ENCODE measurements around the gene GGCT.

DNA sequence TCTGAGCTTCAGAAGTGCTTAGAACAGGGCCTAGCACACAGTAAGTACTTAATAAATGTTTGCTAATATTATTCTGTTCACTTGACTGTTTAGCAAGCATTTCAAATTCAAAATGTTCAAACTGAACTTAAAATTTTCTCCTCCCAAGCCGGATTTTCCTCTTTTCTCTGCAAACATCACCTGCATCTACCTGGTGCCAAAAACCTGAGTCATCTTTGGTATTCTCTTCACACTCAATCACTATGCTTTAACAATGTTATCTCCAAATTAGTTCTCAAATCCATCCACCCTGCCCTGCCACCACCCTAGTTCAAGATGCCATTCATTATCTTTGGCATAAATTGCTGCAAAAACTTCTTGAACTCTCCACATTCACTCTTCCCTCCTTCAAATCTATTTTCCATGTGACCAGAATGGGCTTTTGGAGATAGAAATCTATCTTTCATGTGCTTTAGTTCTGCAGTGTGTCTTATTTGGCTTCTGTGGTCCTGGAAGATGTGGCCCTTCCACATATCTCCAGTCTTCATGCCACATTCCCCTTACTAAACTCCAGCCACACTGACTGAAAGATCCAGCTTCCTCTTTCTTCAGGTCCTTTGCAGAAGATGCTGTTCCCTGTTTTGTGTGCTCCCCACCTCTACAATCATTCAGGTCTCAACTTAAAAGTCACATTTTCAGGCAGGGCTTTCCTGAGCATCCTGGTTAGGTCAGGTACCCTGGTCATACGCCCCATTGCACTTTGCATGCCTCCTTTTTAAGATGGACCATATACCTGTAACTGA is 2.0 kb downstream of the GGCT start:
- TF ChIP-seq, protein P1, sequence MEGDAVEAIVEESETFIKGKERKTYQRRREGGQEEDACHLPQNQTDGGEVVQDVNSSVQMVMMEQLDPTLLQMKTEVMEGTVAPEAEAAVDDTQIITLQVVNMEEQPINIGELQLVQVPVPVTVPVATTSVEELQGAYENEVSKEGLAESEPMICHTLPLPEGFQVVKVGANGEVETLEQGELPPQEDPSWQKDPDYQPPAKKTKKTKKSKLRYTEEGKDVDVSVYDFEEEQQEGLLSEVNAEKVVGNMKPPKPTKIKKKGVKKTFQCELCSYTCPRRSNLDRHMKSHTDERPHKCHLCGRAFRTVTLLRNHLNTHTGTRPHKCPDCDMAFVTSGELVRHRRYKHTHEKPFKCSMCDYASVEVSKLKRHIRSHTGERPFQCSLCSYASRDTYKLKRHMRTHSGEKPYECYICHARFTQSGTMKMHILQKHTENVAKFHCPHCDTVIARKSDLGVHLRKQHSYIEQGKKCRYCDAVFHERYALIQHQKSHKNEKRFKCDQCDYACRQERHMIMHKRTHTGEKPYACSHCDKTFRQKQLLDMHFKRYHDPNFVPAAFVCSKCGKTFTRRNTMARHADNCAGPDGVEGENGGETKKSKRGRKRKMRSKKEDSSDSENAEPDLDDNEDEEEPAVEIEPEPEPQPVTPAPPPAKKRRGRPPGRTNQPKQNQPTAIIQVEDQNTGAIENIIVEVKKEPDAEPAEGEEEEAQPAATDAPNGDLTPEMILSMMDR (IDR thresholded peaks at IDR 0.05): no peak
- TF ChIP-seq EP300 (IDR thresholded peaks at IDR 0.05): no peak

All from upper lobe of left lung (tissue), 4 donors.